OCI-LY7 (cell line): Measurements from ENCODE around the gene NAV2.

Source experiments
- EZH2phosphoT487 ChIP-seq: fragments of 200-600 bp; sonication (generic); IDR thresholded peaks from 2 replicates; pipeline ENCODE4 v1.6.1; 2018; ENCODE audit warnings: low read depth, borderline replicate concordance, mild to moderate bottlenecking, mixed run types, antibody characterized with exemption, low read length, moderate library complexity, mixed read lengths
- TF ChIP-seq, protein P1 (sequence below): fragments of 200-600 bp; sonication (generic); conservative IDR thresholded peaks from 2 replicates; pipeline ENCODE4 v1.5.1; 2014; ENCODE audit warnings: mild to moderate bottlenecking, antibody characterized with exemption, low read length, moderate library complexity, mixed read lengths

- TF ChIP-seq, protein P1, sequence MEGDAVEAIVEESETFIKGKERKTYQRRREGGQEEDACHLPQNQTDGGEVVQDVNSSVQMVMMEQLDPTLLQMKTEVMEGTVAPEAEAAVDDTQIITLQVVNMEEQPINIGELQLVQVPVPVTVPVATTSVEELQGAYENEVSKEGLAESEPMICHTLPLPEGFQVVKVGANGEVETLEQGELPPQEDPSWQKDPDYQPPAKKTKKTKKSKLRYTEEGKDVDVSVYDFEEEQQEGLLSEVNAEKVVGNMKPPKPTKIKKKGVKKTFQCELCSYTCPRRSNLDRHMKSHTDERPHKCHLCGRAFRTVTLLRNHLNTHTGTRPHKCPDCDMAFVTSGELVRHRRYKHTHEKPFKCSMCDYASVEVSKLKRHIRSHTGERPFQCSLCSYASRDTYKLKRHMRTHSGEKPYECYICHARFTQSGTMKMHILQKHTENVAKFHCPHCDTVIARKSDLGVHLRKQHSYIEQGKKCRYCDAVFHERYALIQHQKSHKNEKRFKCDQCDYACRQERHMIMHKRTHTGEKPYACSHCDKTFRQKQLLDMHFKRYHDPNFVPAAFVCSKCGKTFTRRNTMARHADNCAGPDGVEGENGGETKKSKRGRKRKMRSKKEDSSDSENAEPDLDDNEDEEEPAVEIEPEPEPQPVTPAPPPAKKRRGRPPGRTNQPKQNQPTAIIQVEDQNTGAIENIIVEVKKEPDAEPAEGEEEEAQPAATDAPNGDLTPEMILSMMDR: no peak
- TF ChIP-seq EZH2phosphoT487: no peak
These were observed 109.9 kb downstream of the NAV2 start for GRCh38 chr11:19822531-19822930.
